Activated CD8-positive, alpha-beta T cell treated with anti-CD3 and anti-CD28 coated beads, Interleukin-2, amount 10 ng/mL, durations not matched to agents 7 days and 5 days (primary cell): ENCODE data around the gene ANKH. TPM values are rescaled to one million over a fixed set of nuclear protein-coding genes. Genes with fewer than 3 reads are reported as not detected.

Source experiments
- ATAC-seq: fragments of 150-1000 bp; cut with Tn5 transposase; one replicate; pipeline ENCODE4 v1.10.0; 2021; ENCODE audit warnings: moderate library complexity
- CTCF ChIA-PET: fragments of 350-600 bp; sonication (Branson Sonifier 250); formaldehyde crosslinking; loops from one replicate; lab custom pipeline; 2021; ENCODE audit warnings: antibody characterized with exemption; lab: Charles Lee
- POLR2A ChIA-PET: fragments of 350-600 bp; sonication (Branson Sonifier 250); formaldehyde crosslinking; loops from one replicate; lab custom pipeline; 2021; ENCODE audit warnings: antibody characterized with exemption; lab: Charles Lee
- DNase-seq: peaks from one replicate; pipeline ENCODE4 v3.0.0-alpha.2; 2020
- H3K27ac Mint-ChIP-seq: one replicate; pipeline ENCODE4 v1.8.0; 2021; ENCODE audit warnings: mild to moderate bottlenecking, mixed read lengths
- H3K27me3 Mint-ChIP-seq: one replicate; pipeline ENCODE4 v1.8.0; 2021; ENCODE audit warnings: low read depth, mixed read lengths
- H3K36me3 Mint-ChIP-seq: one replicate; pipeline ENCODE4 v1.8.0; 2021; ENCODE audit warnings: low read depth, mixed read lengths
- H3K4me1 Mint-ChIP-seq: one replicate; pipeline ENCODE4 v1.8.0; 2021; ENCODE audit warnings: low read depth, mixed read lengths
- H3K4me3 Mint-ChIP-seq: one replicate; pipeline ENCODE4 v1.8.0; 2021; ENCODE audit warnings: mild to moderate bottlenecking, mixed read lengths
- H3K9me3 Mint-ChIP-seq: one replicate; pipeline ENCODE4 v1.8.0; 2022; ENCODE audit warnings: mixed read lengths; ENCODE audit not compliant: insufficient read depth
- total RNA-seq, 2 experiments: library from RNA; stranded (reverse); gene quantifications; one replicate each; pipeline ENCODE4 v1.2.3, GENCODE V29; 2021

ANKH gene
- total RNA-seq, 2 experiments from 2014 or later, result 32.1 to 36.0 TPM

GRCh38 chr5:14700478-14701436 is 170.8 kb downstream of the ANKH start:
- Mint-ChIP-seq H3K4me3 (no peak overlapping the region), H3K27ac (peak overlapping the region; percentile 78), H3K27me3 (no peaks in the 10 kb centered on the region), H3K9me3 (no peaks in the 10 kb centered on the region), H3K4me1 (peaks cover 53% of the 10 kb centered on the region), H3K36me3 (peaks cover 80% of the 10 kb centered on the region)
- POLR2A ChIA-PET, result no interaction called here
- no peak for DNase-seq
- ATAC-seq, result no peak
- CTCF ChIA-PET, result interaction anchor here (3.4 kb wide), 1 partner anchor 15 kb away, joined by 23 read pairs; no protein-coding TSS in a partner anchor

GRCh38 chr5:14699807-14700400 is 171.7 kb downstream of the ANKH start:
- peaks cover 79% of the 10 kb centered on the region for H3K36me3 Mint-ChIP-seq
- H3K27me3 Mint-ChIP-seq, result no peaks in the 10 kb centered on the region
- no peaks in the 10 kb centered on the region for H3K9me3 Mint-ChIP-seq
- H3K27ac Mint-ChIP-seq, result no peak overlapping the region
- ChIA-PET POLR2A (no interaction called here), CTCF (interaction anchor here (1.0 kb wide), 1 partner anchor 14 kb away, joined by 3 read pairs; no protein-coding TSS in a partner anchor)
- DNase-seq (no peak), ATAC-seq (no peak)
- H3K4me1 Mint-ChIP-seq, result peaks cover 44% of the 10 kb centered on the region
- no peak overlapping the region for H3K4me3 Mint-ChIP-seq

- peaks cover 37% of the 10 kb centered on the region for H3K4me1 Mint-ChIP-seq
- H3K27ac Mint-ChIP-seq, result no peak overlapping the region
- H3K36me3 Mint-ChIP-seq, result peaks cover 77% of the 10 kb centered on the region
- DNase-seq (no peak), ATAC-seq (no peak)
- H3K4me3 Mint-ChIP-seq, result no peak overlapping the region
- POLR2A ChIA-PET, result no interaction called here
- H3K27me3 Mint-ChIP-seq, result no peaks in the 10 kb centered on the region
- H3K9me3 Mint-ChIP-seq, result no peaks in the 10 kb centered on the region
- CTCF ChIA-PET, result interaction anchor here (1.0 kb wide), 2 partner anchors 9 to 14 kb away, joined by 3 read pairs; no protein-coding TSS in a partner anchor
Observed at GRCh38 chr5:14699159-14699558, 172.4 kb downstream of the ANKH start.

GRCh38 chr5:14698495-14698894 is 173.1 kb downstream of the ANKH start:
- H3K27me3 Mint-ChIP-seq, result no peaks in the 10 kb centered on the region
- no peak for DNase-seq
- peak overlapping the region; percentile 33 for H3K27ac Mint-ChIP-seq
- ATAC-seq, result no peak
- ChIA-PET POLR2A (no interaction called here), CTCF (interaction anchor here (1.0 to 2.4 kb wide), 2 partner anchors 9 to 13 kb away, joined by 3 to 7 read pairs; no protein-coding TSS in a partner anchor)
- H3K9me3 Mint-ChIP-seq, result no peaks in the 10 kb centered on the region
- peaks cover 79% of the 10 kb centered on the region for H3K36me3 Mint-ChIP-seq
- no peak overlapping the region for H3K4me3 Mint-ChIP-seq
- H3K4me1 Mint-ChIP-seq, result peaks cover 30% of the 10 kb centered on the region

- H3K36me3 Mint-ChIP-seq, result peaks cover 80% of the 10 kb centered on the region
- DNase-seq (no peak), ATAC-seq (no peak)
- no peaks in the 10 kb centered on the region for H3K27me3 Mint-ChIP-seq
- no peak overlapping the region for H3K4me3 Mint-ChIP-seq
- no peak overlapping the region for H3K27ac Mint-ChIP-seq
- H3K4me1 Mint-ChIP-seq, result peaks cover 15% of the 10 kb centered on the region
- ChIA-PET POLR2A (no interaction called here), CTCF (interaction anchor here (2.4 kb wide), 1 partner anchor 11 kb away, joined by 7 read pairs; no protein-coding TSS in a partner anchor)
- no peaks in the 10 kb centered on the region for H3K9me3 Mint-ChIP-seq
Observed at GRCh38 chr5:14696851-14697250, 174.7 kb downstream of the ANKH start.

GRCh38 chr5:14696057-14696456 is 175.5 kb downstream of the ANKH start:
- Mint-ChIP-seq H3K9me3 (no peaks in the 10 kb centered on the region), H3K4me3 (no peak overlapping the region), H3K27me3 (no peaks in the 10 kb centered on the region), H3K27ac (no peak overlapping the region), H3K36me3 (peaks cover 81% of the 10 kb centered on the region), H3K4me1 (peaks cover 7% of the 10 kb centered on the region)
- POLR2A ChIA-PET, result interaction anchor here (0.6 kb wide), 1 partner anchor 114 kb away, joined by 4 read pairs; no protein-coding TSS in a partner anchor
- CTCF ChIA-PET, result interaction anchor here (2.7 kb wide), 1 partner anchor 11 kb away, joined by 10 read pairs; no protein-coding TSS in a partner anchor
- DNase-seq (no peak), ATAC-seq (no peak)

- DNase-seq, result no peak
- ATAC-seq, result no peak
- H3K9me3 Mint-ChIP-seq, result peaks cover 2% of the 10 kb centered on the region
- POLR2A ChIA-PET, result interaction anchor here (0.6 kb wide), 1 partner anchor 115 kb away, joined by 4 read pairs; no protein-coding TSS in a partner anchor
- H3K4me1 Mint-ChIP-seq, result peaks cover 2% of the 10 kb centered on the region
- H3K36me3 Mint-ChIP-seq, result peaks cover 89% of the 10 kb centered on the region
- CTCF ChIA-PET, result interaction anchor here (1.7 to 2.7 kb wide), 2 partner anchors 10 to 32 kb away, joined by 4 to 10 read pairs; no protein-coding TSS in a partner anchor
- H3K4me3 Mint-ChIP-seq, result no peak overlapping the region
- no peaks in the 10 kb centered on the region for H3K27me3 Mint-ChIP-seq
- no peak overlapping the region for H3K27ac Mint-ChIP-seq
Observed at GRCh38 chr5:14695152-14695551, 176.4 kb downstream of the ANKH start.

- Mint-ChIP-seq H3K4me3 (no peak overlapping the region), H3K9me3 (peaks cover 10% of the 10 kb centered on the region), H3K36me3 (peaks cover 89% of the 10 kb centered on the region), H3K27me3 (no peaks in the 10 kb centered on the region), H3K27ac (no peak overlapping the region), H3K4me1 (peaks cover 2% of the 10 kb centered on the region)
- ChIA-PET CTCF (interaction anchor here (0.7 kb wide), 1 partner anchor 9 kb away, joined by 3 read pairs; no protein-coding TSS in a partner anchor), POLR2A (no interaction called here)
- ATAC-seq (no peak), DNase-seq (no peak)
Observed at GRCh38 chr5:14693070-14693469, 178.5 kb downstream of the ANKH start.

- ChIA-PET POLR2A (no interaction called here), CTCF (interaction anchor here (0.7 to 4.3 kb wide), 6 partner anchors 9 to 316 kb away, joined by 3 to 43 read pairs (median 18); no protein-coding TSS in a partner anchor)
- no peak for DNase-seq
- Mint-ChIP-seq H3K27me3 (no peaks in the 10 kb centered on the region), H3K27ac (no peak overlapping the region), H3K4me1 (peaks cover 24% of the 10 kb centered on the region), H3K36me3 (peaks cover 77% of the 10 kb centered on the region), H3K9me3 (peaks cover 10% of the 10 kb centered on the region), H3K4me3 (no peak overlapping the region)
- no peak for ATAC-seq
Observed at GRCh38 chr5:14687023-14687665, 184.4 kb downstream of the ANKH start.

GRCh38 chr5:14686517-14686916 is 185.1 kb downstream of the ANKH start:
- H3K4me1 Mint-ChIP-seq, result peaks cover 24% of the 10 kb centered on the region
- H3K9me3 Mint-ChIP-seq, result peaks cover 10% of the 10 kb centered on the region
- H3K27me3 Mint-ChIP-seq, result no peaks in the 10 kb centered on the region
- peaks cover 77% of the 10 kb centered on the region for H3K36me3 Mint-ChIP-seq
- CTCF ChIA-PET, result interaction anchor here (0.7 to 4.3 kb wide), 11 partner anchors 8 to 316 kb away, joined by 3 to 43 read pairs (median 10); no protein-coding TSS in a partner anchor
- H3K27ac Mint-ChIP-seq, result no peak overlapping the region
- DNase-seq (no peak), ATAC-seq (no peak)
- POLR2A ChIA-PET, result interaction anchor here (0.7 kb wide), 1 partner anchor 19 kb away, joined by 4 read pairs; no protein-coding TSS in a partner anchor
- no peak overlapping the region for H3K4me3 Mint-ChIP-seq

GRCh38 chr5:14685757-14686156 is 185.8 kb downstream of the ANKH start:
- ChIA-PET POLR2A (interaction anchor here (1.5 to 1.9 kb wide), 2 partner anchors 18 to 35 kb away, joined by 3 to 4 read pairs; no protein-coding TSS in a partner anchor), CTCF (interaction anchor here (0.6 to 4.3 kb wide), 28 partner anchors 9 to 340 kb away, joined by 3 to 43 read pairs (median 4); no protein-coding TSS in a partner anchor)
- ATAC-seq (peak; percentile 74), DNase-seq (peak; percentile 48)
- peak overlapping the region; percentile 37 for H3K27ac Mint-ChIP-seq
- no peak overlapping the region for H3K4me3 Mint-ChIP-seq
- H3K9me3 Mint-ChIP-seq, result peaks cover 10% of the 10 kb centered on the region
- H3K4me1 Mint-ChIP-seq, result peaks cover 26% of the 10 kb centered on the region
- peaks cover 75% of the 10 kb centered on the region for H3K36me3 Mint-ChIP-seq
- no peaks in the 10 kb centered on the region for H3K27me3 Mint-ChIP-seq
